Kidney tubule cell (primary cell): Measurements from ENCODE around the gene SLC9A3.

Experiments
- DNase-seq: peaks from one replicate; pipeline ENCODE4 v3.0.0-alpha.2; 2018; ENCODE audit warnings: low spot score

Gene SLC9A3

GRCh38 chr5:428754-429452 lies 95.3 kb downstream of the SLC9A3 start:
- DNase-seq: no peak

GRCh38 chr5:428219-428618 lies 96.0 kb downstream of the SLC9A3 start:
- no peak for DNase-seq

GRCh38 chr5:427415-428087 lies 96.7 kb downstream of the SLC9A3 start:
- DNase-seq: no peak

- DNase-seq: no peak
Measured at GRCh38 chr5:426392-426976, 97.8 kb downstream of the SLC9A3 start.

- DNase-seq: no peak
Measured at GRCh38 chr5:425714-426113, 98.5 kb downstream of the SLC9A3 start.

- DNase-seq: no peak
Measured at GRCh38 chr5:424301-425110, 99.7 kb downstream of the SLC9A3 start.

- DNase-seq: no peak
Measured at GRCh38 chr5:423626-424261, 100.5 kb downstream of the SLC9A3 start.

GRCh38 chr5:423233-423565 lies 101.0 kb downstream of the SLC9A3 start:
- DNase-seq: no peak

GRCh38 chr5:422323-423232 lies 101.7 kb downstream of the SLC9A3 start:
- DNase-seq: no peak

- no peak for DNase-seq
Measured at GRCh38 chr5:421901-422300, 102.3 kb downstream of the SLC9A3 start.

- no peak for DNase-seq
Measured at GRCh38 chr5:421287-421880, 102.9 kb downstream of the SLC9A3 start.

- no peak for DNase-seq
Measured at GRCh38 chr5:420632-421286, 103.5 kb downstream of the SLC9A3 start.
